CD14-positive monocyte (primary cell): Measurements from ENCODE around the gene ELF1. TPM values are rescaled to one million over a fixed set of nuclear protein-coding genes. Genes with fewer than 3 reads are reported as not detected.

ENCODE experiments used
- DNase-seq, 3 donors: peaks; one replicate each; pipeline ENCODE4 v3.0.0-alpha.2; 2011 to 2022
- H2AFZ ChIP-seq: 2 replicates; pipeline ENCODE4 v1.6.0; 2012; ENCODE audit warnings: mild to moderate bottlenecking, low read depth, low read length, inconsistent platforms; ENCODE audit not compliant: insufficient read depth, poor library complexity, severe bottlenecking
- H3K27ac ChIP-seq, 2 donors: 1 replicate in 1 of 2; 2 replicates in 1 of 2; pipeline ENCODE4 v1.5.1; 2012 to 2013; ENCODE audit warnings: low read length in 2 of 2, control low read depth in 1 of 2, inconsistent platforms in 1 of 2, low read depth in 1 of 2, mild to moderate bottlenecking in 1 of 2
- H3K27me3 ChIP-seq, 2 donors: one replicate each; pipeline versions ENCODE4 v1.6.0 to v1.6.1; 2011 to 2013; ENCODE audit warnings: low read length in 2 of 2; ENCODE audit not compliant: control insufficient read depth in 2 of 2, insufficient read depth in 2 of 2
- H3K36me3 ChIP-seq, 2 donors: replicated peaks in 1 of 2; 1 replicate in 1 of 2; 2 replicates in 1 of 2; pipeline versions ENCODE4 v1.5.1 to v1.6.1; 2012 to 2013; ENCODE audit warnings: low read length in 2 of 2, control low read depth in 1 of 2, inconsistent platforms in 1 of 2, mild to moderate bottlenecking in 1 of 2; ENCODE audit not compliant: insufficient read depth in 2 of 2, control insufficient read depth in 1 of 2
- H3K4me1 ChIP-seq, 2 donors: 1 replicate in 1 of 2; 2 replicates in 1 of 2; pipeline versions ENCODE4 v1.5.1 to v1.6.1; 2012 to 2013; ENCODE audit warnings: low read length in 2 of 2, control low read depth in 1 of 2, inconsistent platforms in 1 of 2, mild to moderate bottlenecking in 1 of 2, moderate library complexity in 1 of 2; ENCODE audit not compliant: insufficient read depth in 2 of 2, control insufficient read depth in 1 of 2
- H3K4me2 ChIP-seq: replicated peaks from 2 replicates; pipeline ENCODE3; 2012; ENCODE audit warnings: low read length, moderate library complexity, mild to moderate bottlenecking; ENCODE audit not compliant: poor library complexity, severe bottlenecking; ENCODE audit errors: extremely low read depth
- H3K4me3 ChIP-seq, 3 experiments: fragments of 200-600 bp in 1 of 3; sonication (generic) in 1 of 3; replicated peaks in 1 of 3; 1 replicate in 2 of 3; 2 replicates in 1 of 3; pipeline ENCODE4 v1.5.1; 2011 to 2013; ENCODE audit warnings: low read length in 3 of 3, mild to moderate bottlenecking in 3 of 3, control low read depth in 2 of 3, low read depth in 2 of 3, inconsistent platforms in 1 of 3, moderate library complexity in 1 of 3
- H3K79me2 ChIP-seq: 2 replicates; pipeline ENCODE4 v1.6.0; 2012; ENCODE audit warnings: mild to moderate bottlenecking, control low read depth, inconsistent platforms, low read length, moderate library complexity; ENCODE audit not compliant: insufficient read depth
- H3K9ac ChIP-seq: 2 replicates; pipeline ENCODE4 v1.6.0; 2017; ENCODE audit warnings: low read length, mild to moderate bottlenecking; ENCODE audit not compliant: insufficient read depth, poor library complexity, severe bottlenecking
- H3K9me3 ChIP-seq, 2 donors: replicated peaks in 1 of 2; 1 replicate in 1 of 2; 2 replicates in 1 of 2; pipeline versions ENCODE4 v1.5.1 to v1.6.1; 2012 to 2013; ENCODE audit warnings: low read length in 2 of 2, control low read depth in 1 of 2; ENCODE audit not compliant: control insufficient read depth in 1 of 2, insufficient read depth in 1 of 2
- H4K20me1 ChIP-seq: 2 replicates; pipeline ENCODE4 v1.6.0; 2012; ENCODE audit warnings: mild to moderate bottlenecking, low read length, control low read depth, moderate library complexity; ENCODE audit not compliant: insufficient read depth
- H3K27ac Mint-ChIP-seq, 7 donors: one replicate each; pipeline ENCODE4 v1.8.0; 2020; ENCODE audit warnings: mild to moderate bottlenecking in 7 of 7, mixed read lengths in 7 of 7, moderate library complexity in 6 of 7, inconsistent platforms in 2 of 7
- H3K27me3 Mint-ChIP-seq, 3 donors: one replicate each; pipeline ENCODE4 v1.8.0; 2021 to 2022; ENCODE audit warnings: low read depth in 3 of 3, mild to moderate bottlenecking in 3 of 3, mixed read lengths in 3 of 3, moderate library complexity in 3 of 3, inconsistent platforms in 1 of 3
- H3K36me3 Mint-ChIP-seq, 2 donors: one replicate each; pipeline ENCODE4 v1.8.0; 2020; ENCODE audit warnings: mixed read lengths in 2 of 2, inconsistent platforms in 1 of 2, mild to moderate bottlenecking in 1 of 2
- H3K4me1 Mint-ChIP-seq: one replicate; pipeline ENCODE4 v1.8.0; 2020; ENCODE audit warnings: mild to moderate bottlenecking, mixed read lengths
- H3K4me3 Mint-ChIP-seq, 2 donors: one replicate each; pipeline ENCODE4 v1.8.0; 2020; ENCODE audit warnings: mild to moderate bottlenecking in 2 of 2, mixed read lengths in 2 of 2, moderate library complexity in 1 of 2
- H3K9me3 Mint-ChIP-seq, 7 donors: one replicate each; pipeline ENCODE4 v1.8.0; 2020 to 2022; ENCODE audit warnings: mixed read lengths in 7 of 7, mild to moderate bottlenecking in 6 of 7, moderate library complexity in 6 of 7, inconsistent platforms in 2 of 7
- WGBS: methylation state at CpG from one replicate; pipeline ENCODE4 v1.1.5; 2013; ENCODE audit warnings: missing lambda C conversion rate; ENCODE audit not compliant: insufficient coverage; 5-methylcytosine and 5-hydroxymethylcytosine counted together
- intact Hi-C, 2 donors: fragments of 100-400 bp; cut with micrococcal nuclease; formaldehyde crosslinking; loops; one replicate each; pipeline versions ENCODE4 v1.15.0 to v1.15.1; 2023
- polyA plus RNA-seq, 3 donors: library from polyadenylated mRNA; depleted of rRNA in 1 of 3; unstranded in 2 of 3; stranded (reverse) in 1 of 3; fragments of 300-500 nt in 2 of 3; fragments of >200 nt in 1 of 3; fragmentation: Illumina TruSeq in 2 of 3; gene quantifications; 1 replicate in 2 of 3; 2 replicates in 1 of 3; pipeline ENCODE4 v1.2.3, GENCODE V29; 2012 to 2021
- TF ChIP-seq, protein P1 (sequence below): fragments of 200-600 bp; IDR thresholded peaks from one replicate; pipeline ENCODE4 v1.8.0; 2022; ENCODE audit warnings: antibody characterized with exemption, mild to moderate bottlenecking

Gene ELF1
- polyA plus RNA-seq, 3 donors = 63.1 to 83.3 (median 83.3) TPM

- Histone ChIP-seq H3K4me2 (peak overlapping the region; percentile 93), H3K27me3 (no peaks in the 10 kb centered on the region), H3K4me1 (peaks cover 45 to 76% of the 10 kb centered on the region in 2 donors), H2AFZ (no peak overlapping the region), H3K9me3 (no peaks in the 10 kb centered on the region), H3K79me2 (peaks cover 100% of the 10 kb centered on the region), H4K20me1 (peaks cover 48% of the 10 kb centered on the region), H3K4me3 (peak overlapping the region in 2 of 3 experiments; percentile 12 to 92), H3K9ac (peak overlapping the region; percentile 11), H3K27ac (peak overlapping the region in 1 of 2 donors; percentile 91), H3K36me3 (no peaks in the 10 kb centered on the region)
- intact Hi-C loops = no loop called here
- peak overlapping the region; percentile 68 to 98 (median 92) for H3K27ac Mint-ChIP-seq
- H3K9me3 Mint-ChIP-seq = no peaks in the 10 kb centered on the region
- peaks cover 53% of the 10 kb centered on the region for H3K4me1 Mint-ChIP-seq
- H3K27me3 Mint-ChIP-seq = no peaks in the 10 kb centered on the region
- no peak for DNase-seq
- peak overlapping the region in 1 of 2 donors; percentile 78 for H3K4me3 Mint-ChIP-seq
- H3K36me3 Mint-ChIP-seq = peaks cover under 1 to 3% of the 10 kb centered on the region in 2 donors
- 31% methylated on average over 2 of the region's 5 CpGs for WGBS
- TF ChIP-seq, protein P1, sequence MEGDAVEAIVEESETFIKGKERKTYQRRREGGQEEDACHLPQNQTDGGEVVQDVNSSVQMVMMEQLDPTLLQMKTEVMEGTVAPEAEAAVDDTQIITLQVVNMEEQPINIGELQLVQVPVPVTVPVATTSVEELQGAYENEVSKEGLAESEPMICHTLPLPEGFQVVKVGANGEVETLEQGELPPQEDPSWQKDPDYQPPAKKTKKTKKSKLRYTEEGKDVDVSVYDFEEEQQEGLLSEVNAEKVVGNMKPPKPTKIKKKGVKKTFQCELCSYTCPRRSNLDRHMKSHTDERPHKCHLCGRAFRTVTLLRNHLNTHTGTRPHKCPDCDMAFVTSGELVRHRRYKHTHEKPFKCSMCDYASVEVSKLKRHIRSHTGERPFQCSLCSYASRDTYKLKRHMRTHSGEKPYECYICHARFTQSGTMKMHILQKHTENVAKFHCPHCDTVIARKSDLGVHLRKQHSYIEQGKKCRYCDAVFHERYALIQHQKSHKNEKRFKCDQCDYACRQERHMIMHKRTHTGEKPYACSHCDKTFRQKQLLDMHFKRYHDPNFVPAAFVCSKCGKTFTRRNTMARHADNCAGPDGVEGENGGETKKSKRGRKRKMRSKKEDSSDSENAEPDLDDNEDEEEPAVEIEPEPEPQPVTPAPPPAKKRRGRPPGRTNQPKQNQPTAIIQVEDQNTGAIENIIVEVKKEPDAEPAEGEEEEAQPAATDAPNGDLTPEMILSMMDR = no peak
Measured at GRCh38 chr13:40986101-40986856, 32.8 kb downstream of the ELF1 start.

- WGBS = no CpG with 5 or more reads among the region's 5 CpGs
Measured at GRCh38 chr13:40985381-40986100, 33.6 kb downstream of the ELF1 start.

More at GRCh38 chr13:40985381-40986100, 33.6 kb downstream of the ELF1 start:
- H3K9ac ChIP-seq = peak overlapping the region; percentile 22
- no peaks in the 10 kb centered on the region for H3K9me3 Mint-ChIP-seq
- no peaks in the 10 kb centered on the region for H3K36me3 ChIP-seq
- H3K4me1 ChIP-seq = peaks cover 45 to 73% of the 10 kb centered on the region in 2 donors
- TF ChIP-seq, protein P1 = no peak
- no peaks in the 10 kb centered on the region for H3K27me3 ChIP-seq
- peak overlapping the region; percentile 87 to 99 (median 93) for H3K27ac Mint-ChIP-seq
- DNase-seq = no peak
- intact Hi-C loops = no loop called here
- peaks cover 3 to 9% of the 10 kb centered on the region in 2 donors for H3K36me3 Mint-ChIP-seq
- H3K27me3 Mint-ChIP-seq = no peaks in the 10 kb centered on the region
- H2AFZ ChIP-seq = no peak overlapping the region
- H3K4me3 ChIP-seq = peak overlapping the region in 2 of 3 experiments; percentile 79 to 92
- peaks cover 44% of the 10 kb centered on the region for H4K20me1 ChIP-seq
- H3K4me2 ChIP-seq = peak overlapping the region; percentile 93
- H3K4me1 Mint-ChIP-seq = peaks cover 49% of the 10 kb centered on the region
- H3K9me3 ChIP-seq = no peaks in the 10 kb centered on the region
- H3K4me3 Mint-ChIP-seq = peak overlapping the region; percentile 78 to 93
- H3K27ac ChIP-seq = peak overlapping the region in 1 of 2 donors; percentile 91
- H3K79me2 ChIP-seq = peaks cover 100% of the 10 kb centered on the region
